ENCODE data around the gene SH3GLB1. TPM values are rescaled to one million over a fixed set of nuclear protein-coding genes. Genes with fewer than 3 reads are reported as not detected.
"Not testable (repeated sequence)": the region's sequence is repeated elsewhere in the genome, so short reads cannot be mapped to it uniquely, and the experiment has no call there.

Gene SH3GLB1
- total RNA-seq, result 16.7 TPM

GRCh38 chr1:86704458-86704971 is at the start of gene SH3GLB1:
SH3GLB1 (plus strand) TSS chr1:86704576; CDS start chr1:86704900, 324 bp downstream.
- peak; percentile 86 to 94 (median 92) for DNase-seq (ENCODE audit: low read depth in 2 of 3, low spot score in 2 of 3)

- DNase-seq (ENCODE audit: low read depth in 2 of 3, low spot score in 2 of 3), result not testable (repeated sequence)
These were observed 46.0 kb upstream of the SH3GLB1 start for GRCh38 chr1:86658381-86658780.

- no peak for DNase-seq (ENCODE audit: low read depth in 2 of 3, low spot score in 2 of 3)
These were observed 38.0 kb upstream of the SH3GLB1 start for GRCh38 chr1:86666368-86666767.

- DNase-seq (ENCODE audit: low read depth in 2 of 3, low spot score in 2 of 3), result peak in 1 of 3 donors; percentile 62
These were observed 16.8 kb upstream of the SH3GLB1 start for GRCh38 chr1:86687595-86687994.

DNA sequence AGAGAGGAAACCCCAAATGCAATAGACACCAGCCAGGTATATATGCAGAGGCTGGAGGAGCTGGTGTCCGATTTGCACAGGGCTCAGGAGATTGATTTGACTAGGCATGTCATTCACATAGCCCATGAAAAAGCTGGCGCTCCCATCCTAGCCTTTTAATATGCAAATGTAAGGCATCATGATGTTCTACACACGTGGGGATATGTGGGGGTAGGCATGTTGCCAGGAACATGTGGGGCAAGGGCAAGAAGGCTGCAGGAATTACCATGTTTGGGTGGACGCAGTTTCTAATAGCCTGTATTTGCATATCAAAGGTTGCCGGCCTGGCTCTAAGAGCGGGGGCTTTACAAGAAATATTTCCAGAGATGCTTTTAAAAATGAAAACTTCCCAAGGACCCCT is 11.7 kb upstream of the SH3GLB1 start:
- DNase-seq (ENCODE audit: low read depth in 2 of 3, low spot score in 2 of 3), result no peak

DNA sequence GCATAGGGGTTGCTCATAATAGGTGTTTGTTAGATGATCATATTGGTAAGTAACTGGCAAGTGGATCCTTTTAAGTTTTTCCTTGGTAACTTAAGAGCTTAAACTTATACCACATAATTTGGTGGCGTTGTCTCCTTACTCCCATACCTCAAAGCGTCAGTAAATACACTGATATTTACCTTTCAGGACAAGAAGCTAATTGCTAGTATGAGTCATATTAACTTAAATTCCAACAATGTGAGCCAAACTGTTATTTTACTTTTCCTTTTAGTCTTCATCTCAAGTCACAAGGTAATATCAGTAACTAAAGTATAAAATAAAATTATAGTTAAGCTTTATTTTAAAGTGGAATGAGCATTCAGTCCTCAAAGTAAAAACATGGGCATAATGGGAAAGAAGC is 9.0 kb upstream of the SH3GLB1 start:
- no peak for DNase-seq (ENCODE audit: low read depth in 2 of 3, low spot score in 2 of 3)

- no peak for DNase-seq (ENCODE audit: low read depth in 2 of 3, low spot score in 2 of 3)
These were observed 7.9 kb upstream of the SH3GLB1 start for GRCh38 chr1:86696522-86696921.

DNA sequence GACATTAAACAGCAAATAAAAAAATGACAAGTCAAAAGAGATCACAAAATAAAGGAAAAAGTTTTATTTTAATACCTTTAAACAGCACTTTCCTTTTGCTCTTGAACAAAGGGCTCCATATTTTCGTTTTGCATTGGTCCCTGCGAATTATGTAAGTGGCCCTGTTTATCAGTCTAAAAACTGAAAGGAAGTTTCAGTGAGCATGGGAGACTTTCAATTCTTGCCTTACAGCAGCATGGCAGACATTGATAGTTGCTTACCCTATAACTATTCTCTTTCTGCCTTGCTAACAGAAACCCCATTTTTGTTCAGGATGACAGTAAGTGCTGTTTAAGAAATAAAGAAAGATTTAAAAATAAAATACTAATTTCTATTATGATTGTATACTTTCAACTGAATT is 5.2 kb upstream of the SH3GLB1 start:
- peak in 1 of 3 donors; percentile 13 for DNase-seq (ENCODE audit: low read depth in 2 of 3, low spot score in 2 of 3)

- DNase-seq (ENCODE audit: low read depth in 2 of 3, low spot score in 2 of 3), result no peak
These were observed 2.6 kb upstream of the SH3GLB1 start for GRCh38 chr1:86701731-86702130.

GRCh38 chr1:86702954-86703494 is 1.4 kb upstream of the SH3GLB1 start:
- DNase-seq (ENCODE audit: low read depth in 2 of 3, low spot score in 2 of 3), result not testable (repeated sequence)

DNA sequence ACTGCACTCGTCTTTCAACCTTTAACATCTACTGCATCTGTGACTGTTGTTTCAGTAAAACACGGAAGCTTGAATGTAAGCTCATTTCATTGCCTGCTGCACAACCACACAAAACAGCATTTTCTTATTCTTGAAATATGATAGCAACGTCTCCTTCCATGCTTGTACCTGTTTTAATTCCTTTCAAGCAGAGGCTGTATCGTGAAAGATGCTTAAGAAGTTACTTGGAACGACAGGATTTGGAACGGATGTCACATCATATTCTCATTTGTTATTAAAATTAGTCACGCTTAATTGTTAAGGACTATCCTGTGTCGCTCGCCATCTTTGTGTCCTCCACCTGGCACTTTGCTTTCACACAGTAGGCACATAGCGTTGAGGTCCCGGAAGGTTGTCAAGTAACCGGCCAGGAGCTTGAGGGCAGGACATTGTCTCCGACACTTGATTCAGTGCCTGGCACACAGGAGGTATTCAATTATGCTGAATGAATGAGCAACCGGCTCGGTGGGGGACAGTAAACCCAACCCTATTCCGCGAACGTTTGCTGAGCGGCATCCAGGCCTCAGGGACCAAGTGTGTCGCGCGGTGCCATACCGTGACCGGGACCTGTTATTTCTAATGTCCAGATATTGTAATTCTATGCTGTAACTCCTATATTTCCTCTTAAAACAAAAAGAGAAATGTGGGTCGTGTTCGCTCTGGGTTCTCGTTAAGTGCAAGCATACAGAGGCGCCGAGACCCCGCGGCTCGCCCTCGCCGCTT is 499 bp upstream of the SH3GLB1 start:
- DNase-seq (ENCODE audit: low read depth in 2 of 3, low spot score in 2 of 3), result peak in 1 of 3 donors; percentile 50

DNA sequence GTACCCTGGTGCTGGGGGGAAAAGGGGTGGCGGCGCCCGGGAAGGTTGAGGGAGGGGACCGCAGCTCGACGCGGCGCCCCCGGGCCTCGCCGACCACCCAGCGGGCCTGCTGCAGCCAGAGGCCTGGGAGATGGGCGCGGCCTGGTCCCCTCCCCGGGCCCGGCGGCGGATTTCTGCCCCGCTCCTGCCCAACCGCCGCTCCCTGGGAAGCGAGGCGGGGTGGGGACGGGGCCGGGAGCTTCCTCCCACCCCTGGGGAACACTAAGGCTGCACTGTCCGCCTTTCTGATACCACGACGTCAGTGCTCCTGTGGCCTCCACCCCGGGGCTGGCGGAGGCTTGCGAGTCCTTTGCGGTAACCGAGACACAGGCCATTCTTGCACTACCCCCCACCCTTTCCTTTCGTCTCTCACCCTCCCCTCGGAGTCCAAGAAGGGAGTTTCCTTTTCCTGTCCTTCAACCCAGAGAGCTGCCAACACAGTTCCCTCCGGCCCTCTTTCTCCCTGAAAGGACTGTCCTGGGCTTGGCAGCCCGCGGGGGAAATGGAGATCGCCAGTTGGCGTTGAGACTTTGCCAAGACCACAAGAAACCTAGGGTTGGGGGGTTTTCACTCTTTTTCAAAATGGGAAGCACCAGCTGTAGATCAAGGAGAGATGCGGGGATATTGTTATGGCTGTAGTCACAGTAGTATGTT is 742 bp downstream of the SH3GLB1 start:
- peak in 2 of 3 donors; percentile 57 to 62 for DNase-seq (ENCODE audit: low read depth in 2 of 3, low spot score in 2 of 3)

GRCh38 chr1:86705665-86705985 is 1.2 kb downstream of the SH3GLB1 start:
- no peak for DNase-seq (ENCODE audit: low read depth in 2 of 3, low spot score in 2 of 3)

DNA sequence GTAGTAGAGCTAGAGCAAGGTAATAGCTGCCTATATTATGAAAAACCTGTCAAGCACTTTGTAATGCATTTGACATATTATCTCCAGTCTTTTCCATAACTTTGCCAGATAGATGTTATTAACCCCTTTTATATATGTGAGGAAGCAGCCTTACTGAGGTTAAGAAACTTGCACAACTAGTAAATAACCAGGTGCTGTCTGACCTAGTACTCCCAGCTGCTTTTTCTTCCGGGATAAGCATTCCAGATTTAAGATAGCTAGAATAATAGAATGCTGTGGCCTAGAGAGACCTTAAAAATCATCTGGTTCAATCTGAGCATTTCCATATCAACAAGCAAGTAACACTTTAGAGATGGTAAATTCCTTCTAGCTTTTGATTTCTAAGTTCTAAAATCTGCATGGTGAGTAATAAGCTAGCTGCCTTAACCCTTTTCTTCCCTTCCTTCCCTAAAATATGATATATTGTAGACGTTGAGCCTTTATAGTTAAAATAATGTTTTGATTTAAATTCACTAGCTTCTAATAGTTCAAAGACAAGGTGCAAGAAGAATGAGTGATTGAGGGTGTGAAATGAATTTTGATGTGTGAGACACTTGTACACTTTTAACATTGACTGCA is 1.8 kb downstream of the SH3GLB1 start:
- DNase-seq (ENCODE audit: low read depth in 2 of 3, low spot score in 2 of 3), result no peak

- peak in 2 of 3 donors; percentile 20 to 43 for DNase-seq (ENCODE audit: low read depth in 2 of 3, low spot score in 2 of 3)
These were observed 4.5 kb downstream of the SH3GLB1 start for GRCh38 chr1:86708920-86709319.

GRCh38 chr1:86712088-86712860 is 7.9 kb downstream of the SH3GLB1 start:
- DNase-seq (ENCODE audit: low read depth in 2 of 3, low spot score in 2 of 3), result no peak

DNA sequence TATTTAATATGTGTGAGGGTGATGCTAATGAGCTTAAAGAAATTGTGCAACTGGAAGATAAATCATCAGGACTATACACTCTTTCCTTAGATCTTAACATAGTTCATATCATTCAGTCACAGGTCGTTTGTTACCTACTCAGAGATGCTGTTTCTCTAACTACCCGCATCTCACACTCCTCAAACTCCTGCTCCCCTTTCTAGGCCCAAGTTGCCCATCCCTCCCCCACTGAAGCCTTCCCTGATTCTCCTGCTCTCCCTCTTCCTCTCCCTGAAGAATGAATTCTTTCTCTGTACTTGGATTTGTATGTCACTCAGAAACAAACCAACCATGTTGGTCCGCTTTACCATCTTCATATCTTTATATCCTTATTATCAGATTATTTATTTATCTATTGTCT is 9.1 kb downstream of the SH3GLB1 start:
- no peak for DNase-seq (ENCODE audit: low read depth in 2 of 3, low spot score in 2 of 3)

DNA sequence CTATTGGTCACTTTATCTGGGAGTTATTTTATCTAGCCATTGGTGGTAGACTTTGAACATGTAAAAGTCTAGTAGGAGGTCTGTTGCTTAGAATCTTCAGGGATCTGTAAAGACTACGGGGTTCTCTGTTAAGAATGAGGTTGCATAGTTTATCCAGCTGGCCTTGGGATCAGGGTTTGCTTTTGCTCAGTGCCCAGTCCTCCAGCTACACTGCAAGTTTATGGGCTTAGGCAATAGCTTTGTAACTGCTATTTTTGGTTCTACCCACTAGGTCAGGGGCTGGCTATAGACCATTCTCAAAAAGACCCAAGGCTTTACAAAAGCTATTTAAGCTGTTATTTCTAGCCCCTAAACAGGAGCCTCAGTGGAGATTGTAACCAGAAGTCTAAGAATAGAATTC is 9.8 kb downstream of the SH3GLB1 start:
- DNase-seq (ENCODE audit: low read depth in 2 of 3, low spot score in 2 of 3), result no peak

- no peak for DNase-seq (ENCODE audit: low read depth in 2 of 3, low spot score in 2 of 3)
These were observed 10.3 kb downstream of the SH3GLB1 start for GRCh38 chr1:86714561-86715244.

DNA sequence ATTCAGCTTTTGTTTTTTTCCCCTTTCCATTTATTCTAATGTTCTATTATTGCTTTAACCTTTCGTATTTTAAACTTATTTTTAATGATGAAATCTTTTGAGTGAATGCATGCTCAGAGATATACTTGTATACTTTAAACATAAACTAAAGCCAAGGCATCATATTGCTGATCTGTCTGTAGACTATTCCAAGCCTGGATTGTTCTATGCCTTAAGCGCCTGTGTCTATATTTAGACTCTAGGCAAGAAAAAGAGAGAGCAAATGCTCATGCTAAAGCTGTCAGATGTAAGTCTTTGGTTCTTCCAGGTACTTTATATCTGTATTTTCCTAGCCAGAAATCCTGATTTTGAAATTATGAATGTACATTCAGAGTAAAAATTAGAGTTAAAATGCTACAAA is 14.4 kb downstream of the SH3GLB1 start:
- no peak for DNase-seq (ENCODE audit: low read depth in 2 of 3, low spot score in 2 of 3)

Data from hematopoietic multipotent progenitor cell (in vitro differentiated cells).